NT2/D1 (cell line): Measurements from ENCODE around the gene FBXL19.

Source experiments
- DNase-seq: peaks from one replicate; pipeline ENCODE4 v3.0.0-alpha.2; 2011; ENCODE audit warnings: low read depth, low spot score
- H3K27me3 ChIP-seq: 2 replicates; pipeline ENCODE4 v1.6.0; 2011; ENCODE audit warnings: mild to moderate bottlenecking; ENCODE audit not compliant: insufficient read length, insufficient read depth
- H3K36me3 ChIP-seq: 2 replicates; pipeline ENCODE4 v1.6.1; 2011; ENCODE audit warnings: mild to moderate bottlenecking, low read length, mixed read lengths; ENCODE audit not compliant: insufficient read depth, insufficient read length
- H3K4me1 ChIP-seq: 2 replicates; pipeline ENCODE4 v1.5.1; 2011; ENCODE audit not compliant: insufficient read depth, insufficient read length
- H3K4me3 ChIP-seq: 2 replicates; pipeline ENCODE4 v1.5.1; 2011; ENCODE audit warnings: low read depth; ENCODE audit not compliant: insufficient read length
- H3K9ac ChIP-seq: 2 replicates; pipeline ENCODE4 v1.6.0; 2011; ENCODE audit warnings: low read depth; ENCODE audit not compliant: insufficient read length
- H3K9me3 ChIP-seq: 2 replicates; pipeline ENCODE4 v1.5.1; 2011; ENCODE audit warnings: mild to moderate bottlenecking, low read length; ENCODE audit not compliant: insufficient read depth
- SUZ12 ChIP-seq: IDR thresholded peaks from 2 replicates; pipeline ENCODE4 v1.6.1; 2011; ENCODE audit not compliant: insufficient read length, insufficient read depth; ENCODE audit errors: extremely low read depth
- YY1 ChIP-seq: IDR thresholded peaks from 2 replicates; pipeline ENCODE4 v1.6.1; 2011; ENCODE audit not compliant: insufficient read length, insufficient read depth
- ZNF274 ChIP-seq: IDR thresholded peaks from 2 replicates; pipeline ENCODE4 v1.6.1; 2011; ENCODE audit warnings: mild to moderate bottlenecking, low read depth, low read length

FBXL19 gene

GRCh38 chr16:30893417-30893743, 30.0 kb upstream of the FBXL19 start:
- H3K36me3 ChIP-seq: peaks cover 20% of the 10 kb centered on the region

GRCh38 chr16:30893744-30894539, 29.4 kb upstream of the FBXL19 start, which contains the start of gene BCL7C:
Gene BCL7C (minus strand): TSS chr16:30894077. CDS start chr16:30893944, 133 bp downstream.
- Histone ChIP-seq H3K9ac (peak within 1 kb of the TSS; percentile 95), H3K36me3 (peaks cover 15% of the 10 kb centered on the region), H3K27me3 (peaks cover 13% of the 10 kb centered on the region), H3K4me3 (peak within 1 kb of the TSS; percentile 87), H3K4me1 (peaks cover 8% of the 10 kb centered on the region), H3K9me3 (no peaks in the 10 kb centered on the region)
- no peak for TF ChIP-seq SUZ12
- no peak for TF ChIP-seq YY1
- no peak for TF ChIP-seq ZNF274
- peak; percentile 76 for DNase-seq

More at GRCh38 chr16:30893417-30893743, 30.0 kb upstream of the FBXL19 start:
- Histone ChIP-seq H3K4me3 (peak overlapping the region; percentile 87), H3K9ac (peak overlapping the region; percentile 95), H3K9me3 (no peaks in the 10 kb centered on the region), H3K27me3 (peaks cover 13% of the 10 kb centered on the region), H3K4me1 (peaks cover 8% of the 10 kb centered on the region)
- no peak for DNase-seq
- TF ChIP-seq YY1 (no peak), ZNF274 (no peak), SUZ12 (no peak)

DNA sequence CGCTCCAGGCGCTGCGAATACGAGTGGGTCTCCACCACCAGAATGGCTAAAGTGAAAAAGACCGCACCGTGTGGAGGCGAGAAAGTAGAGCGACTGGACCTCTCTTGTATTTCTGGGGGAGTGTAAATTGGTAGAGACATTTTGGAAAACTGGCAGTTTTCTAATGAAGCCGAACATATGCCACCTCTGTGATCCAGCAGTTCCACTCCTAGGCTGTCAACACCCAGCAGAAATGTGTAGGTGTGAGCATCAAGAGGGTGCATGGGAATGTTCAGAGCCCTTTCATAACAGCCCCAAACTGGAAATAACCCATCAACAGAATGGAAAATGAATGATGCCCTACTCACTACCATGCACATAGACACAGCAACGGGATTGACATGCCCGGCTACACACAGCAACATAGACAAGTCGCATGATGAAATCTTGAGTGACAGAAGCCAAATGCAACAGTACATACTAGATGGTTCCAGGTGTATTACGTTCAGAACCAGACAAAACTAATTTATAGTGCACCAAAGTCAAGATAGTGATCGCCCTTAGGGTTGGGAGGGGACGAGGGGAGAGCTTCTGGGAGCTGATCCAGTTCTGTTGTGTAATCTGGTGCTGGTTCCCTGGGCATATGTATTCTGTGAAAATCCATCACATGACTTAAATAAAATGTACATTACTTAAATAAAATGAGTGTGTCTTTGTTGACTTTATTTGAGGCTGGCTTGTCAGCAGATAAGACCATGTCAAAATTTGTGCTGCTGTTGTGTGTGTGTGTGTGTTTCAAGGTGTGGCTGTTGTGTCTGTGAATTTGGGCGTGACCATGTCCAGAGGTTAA, 28.6 kb upstream of the FBXL19 start:
- Histone ChIP-seq H3K9me3 (no peaks in the 10 kb centered on the region), H3K4me3 (peak overlapping the region; percentile 65), H3K36me3 (peaks cover 14% of the 10 kb centered on the region), H3K9ac (peak overlapping the region; percentile 80), H3K27me3 (peaks cover 13% of the 10 kb centered on the region), H3K4me1 (peaks cover 8% of the 10 kb centered on the region)
- no peak for DNase-seq
- TF ChIP-seq YY1 (no peak), SUZ12 (no peak), ZNF274 (no peak)

DNA sequence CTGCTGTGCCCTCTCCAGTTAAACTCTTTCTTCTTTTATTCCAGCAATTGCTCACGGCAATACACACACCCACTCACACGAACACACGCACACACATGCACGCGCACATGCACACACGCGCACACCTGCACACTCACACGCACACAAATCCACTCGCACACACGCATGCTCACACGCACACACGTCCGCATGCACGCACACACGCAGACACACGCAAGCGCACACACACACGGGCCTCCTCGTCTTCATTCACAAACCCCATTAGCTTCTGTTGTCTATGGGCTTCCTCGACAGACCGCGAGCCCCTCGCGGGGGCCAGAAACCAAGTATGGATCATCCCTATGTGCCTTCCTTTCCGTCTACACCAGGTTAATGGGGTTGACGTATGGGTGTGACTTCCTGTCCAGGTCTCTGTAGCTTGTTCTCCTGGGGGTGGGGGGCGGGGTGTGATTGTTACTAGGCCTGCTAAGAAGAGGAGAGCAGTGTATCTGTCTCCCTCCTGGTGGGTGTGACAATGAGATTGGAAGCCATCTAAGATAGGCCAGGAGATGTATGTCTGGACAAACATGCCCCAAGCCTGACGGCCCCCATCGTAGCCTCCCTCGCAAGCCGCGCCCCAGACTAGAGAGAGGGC, 27.6 kb upstream of the FBXL19 start:
- Histone ChIP-seq H3K4me3 (peak overlapping the region; percentile 63), H3K9ac (peak overlapping the region; percentile 78), H3K36me3 (peaks cover 17% of the 10 kb centered on the region), H3K9me3 (no peaks in the 10 kb centered on the region), H3K4me1 (peaks cover 8% of the 10 kb centered on the region), H3K27me3 (peaks cover 13% of the 10 kb centered on the region)
- no peak for DNase-seq
- TF ChIP-seq YY1 (no peak), SUZ12 (no peak), ZNF274 (no peak)

GRCh38 chr16:30896261-30896888, 27.0 kb upstream of the FBXL19 start, which contains the start of gene CTF1:
Gene CTF1 (plus strand): TSS chr16:30896614. CDS start chr16:30896644, 30 bp downstream.
- peaks cover 14% of the 10 kb centered on the region for H3K36me3 ChIP-seq
- peaks cover 13% of the 10 kb centered on the region for H3K27me3 ChIP-seq
- TF ChIP-seq ZNF274: no peak
- no peak for TF ChIP-seq YY1
- TF ChIP-seq SUZ12: no peak
- peak within 1 kb of the TSS; percentile 78 for H3K9ac ChIP-seq
- H3K4me3 ChIP-seq: peak within 1 kb of the TSS; percentile 63
- peaks cover 8% of the 10 kb centered on the region for H3K4me1 ChIP-seq
- DNase-seq: peak; percentile 56
- no peaks in the 10 kb centered on the region for H3K9me3 ChIP-seq

GRCh38 chr16:30896889-30897733, 26.3 kb upstream of the FBXL19 start:
- TF ChIP-seq YY1: no peak
- no peak for TF ChIP-seq ZNF274
- TF ChIP-seq SUZ12: no peak
- Histone ChIP-seq H3K9me3 (no peaks in the 10 kb centered on the region), H3K9ac (peak overlapping the region; percentile 78), H3K27me3 (peaks cover 13% of the 10 kb centered on the region), H3K36me3 (peaks cover 10% of the 10 kb centered on the region), H3K4me3 (peak overlapping the region; percentile 63), H3K4me1 (peaks cover 8% of the 10 kb centered on the region)
- DNase-seq: peak; percentile 90
